ENCODE results near the gene CUTC. TPM values are rescaled to one million over a fixed set of nuclear protein-coding genes. Genes with fewer than 3 reads are reported as not detected.
"Not testable (repeated sequence)": the region's sequence is repeated elsewhere in the genome, so short reads cannot be mapped to it uniquely, and the experiment has no call there.

The CUTC gene
- total and polyA plus RNA-seq, 2 experiments from 2014 or later = 21.6 to 29.4 TPM

GRCh38 chr10:99742254-99742653 is 10.2 kb downstream of the CUTC start:
- Histone ChIP-seq H3K27me3 (no peaks in the 10 kb centered on the region), H3K9me3 (ENCODE audit: low read depth) (peaks cover 7% of the 10 kb centered on the region), H3K4me1 (ENCODE audit: insufficient read depth) (no peaks in the 10 kb centered on the region), H3K36me3 (replicated peaks; ENCODE audit: insufficient read depth, low read depth) (peaks cover 6% of the 10 kb centered on the region), H2AFZ (no peak overlapping the region), H3K9me2 (replicated peaks; ENCODE audit: insufficient read depth) (no peaks in the 10 kb centered on the region), H3K4me2 (no peak overlapping the region), H3K27ac (no peak overlapping the region), H4K20me1 (ENCODE audit: insufficient read depth, poor library complexity, severe bottlenecking) (no peaks in the 10 kb centered on the region), H3K4me3 (no peak overlapping the region), H3K79me2 (peaks cover 7% of the 10 kb centered on the region)
- DNase-seq (ENCODE audit: low spot score) = no peak
- TF ChIP-seq CTCF (IDR thresholded peaks at IDR 0.05; ENCODE audit: poor library complexity) (no peak), EZH2phosphoT487 (IDR thresholded peaks at IDR 0.05; ENCODE audit: low read depth, severe bottlenecking, unreplicated experiment) (no peak), EZH2 (IDR thresholded peaks at IDR 0.05; ENCODE audit: borderline replicate concordance) (no peak)

GRCh38 chr10:99742701-99743100 is 10.7 kb downstream of the CUTC start:
- Histone ChIP-seq H3K4me2 (no peak overlapping the region), H3K9me2 (replicated peaks; ENCODE audit: insufficient read depth) (no peaks in the 10 kb centered on the region), H4K20me1 (ENCODE audit: insufficient read depth, poor library complexity, severe bottlenecking) (no peaks in the 10 kb centered on the region), H2AFZ (no peak overlapping the region), H3K4me3 (no peak overlapping the region), H3K9me3 (ENCODE audit: low read depth) (peaks cover 7% of the 10 kb centered on the region), H3K36me3 (replicated peaks; ENCODE audit: insufficient read depth, low read depth) (peaks cover 6% of the 10 kb centered on the region), H3K79me2 (peaks cover 7% of the 10 kb centered on the region), H3K27me3 (no peaks in the 10 kb centered on the region), H3K4me1 (ENCODE audit: insufficient read depth) (no peaks in the 10 kb centered on the region), H3K27ac (no peak overlapping the region)
- DNase-seq (ENCODE audit: low spot score) = no peak
- no peak for TF ChIP-seq EZH2 (IDR thresholded peaks at IDR 0.05; ENCODE audit: borderline replicate concordance)
- no peak for TF ChIP-seq CTCF (IDR thresholded peaks at IDR 0.05; ENCODE audit: poor library complexity)
- TF ChIP-seq EZH2phosphoT487 (IDR thresholded peaks at IDR 0.05; ENCODE audit: low read depth, severe bottlenecking, unreplicated experiment) = no peak
- WGBS (ENCODE audit: low lambda C conversion rate, missing lambda C conversion rate) = 93% methylated on average over 2 of the region's 2 CpGs

GRCh38 chr10:99743841-99744240 is 11.8 kb downstream of the CUTC start:
- Histone ChIP-seq H3K4me2 (no peak overlapping the region), H4K20me1 (ENCODE audit: insufficient read depth, poor library complexity, severe bottlenecking) (no peaks in the 10 kb centered on the region), H3K27me3 (no peaks in the 10 kb centered on the region), H2AFZ (no peak overlapping the region), H3K9me3 (ENCODE audit: low read depth) (peaks cover 7% of the 10 kb centered on the region), H3K79me2 (peaks cover 7% of the 10 kb centered on the region), H3K9me2 (replicated peaks; ENCODE audit: insufficient read depth) (no peaks in the 10 kb centered on the region), H3K4me3 (no peak overlapping the region), H3K27ac (no peak overlapping the region), H3K4me1 (ENCODE audit: insufficient read depth) (no peaks in the 10 kb centered on the region), H3K36me3 (replicated peaks; ENCODE audit: insufficient read depth, low read depth) (peaks cover 6% of the 10 kb centered on the region)
- no peak for TF ChIP-seq EZH2 (IDR thresholded peaks at IDR 0.05; ENCODE audit: borderline replicate concordance)
- 94% methylated on average over 3 of the region's 3 CpGs for WGBS (ENCODE audit: low lambda C conversion rate, missing lambda C conversion rate)
- DNase-seq (ENCODE audit: low spot score) = no peak

- not testable (repeated sequence) for H4K20me1 ChIP-seq (ENCODE audit: insufficient read depth, poor library complexity, severe bottlenecking); H3K4me3 ChIP-seq; DNase-seq (ENCODE audit: low spot score); H3K79me2 ChIP-seq; H3K36me3 ChIP-seq (replicated peaks; ENCODE audit: insufficient read depth, low read depth); H3K9me2 ChIP-seq (replicated peaks; ENCODE audit: insufficient read depth); H2AFZ ChIP-seq; H3K27me3 ChIP-seq; H3K27ac ChIP-seq; H3K4me1 ChIP-seq (ENCODE audit: insufficient read depth); H3K4me2 ChIP-seq; H3K9me3 ChIP-seq (ENCODE audit: low read depth)
- 91% methylated on average over 2 of the region's 2 CpGs for whole genome bisulfite sequencing (ENCODE audit: low lambda C conversion rate, missing lambda C conversion rate)
These were observed 14.1 kb downstream of the CUTC start for GRCh38 chr10:99746166-99746565.
